Ectodermal cell (in vitro differentiated cells): ENCODE measurements around the gene CANX.

Experiments
- H3K27ac ChIP-seq: 2 replicates; pipeline ENCODE4 v1.7.0; 2013; ENCODE audit warnings: mild to moderate bottlenecking, low read depth, low read length; ENCODE audit not compliant: insufficient read depth, poor library complexity, severe bottlenecking
- H3K27me3 ChIP-seq: 2 replicates; pipeline ENCODE4 v1.7.0; 2013; ENCODE audit warnings: mild to moderate bottlenecking, low read length; ENCODE audit not compliant: insufficient read depth, control insufficient read depth, poor library complexity, severe bottlenecking
- H3K36me3 ChIP-seq: one replicate; pipeline ENCODE4 v1.7.0; 2013; ENCODE audit warnings: low read length; ENCODE audit not compliant: control insufficient read depth, insufficient read depth
- H3K4me1 ChIP-seq: one replicate; pipeline ENCODE4 v1.7.0; 2013; ENCODE audit warnings: low read length; ENCODE audit not compliant: control insufficient read depth, insufficient read depth
- H3K4me3 ChIP-seq: 2 replicates; pipeline ENCODE4 v1.7.0; 2013; ENCODE audit warnings: low read depth, low read length, control low read depth; ENCODE audit not compliant: insufficient read depth
- H3K9me3 ChIP-seq: 2 replicates; pipeline ENCODE4 v1.7.0; 2013; ENCODE audit warnings: mild to moderate bottlenecking, low read length, moderate library complexity; ENCODE audit not compliant: control insufficient read depth
- WGBS, 2 experiments: methylation state at CpG; one replicate each; pipeline ENCODE4 v1.1.7; 2013; ENCODE audit warnings: missing lambda C conversion rate in 2 of 2; 5-methylcytosine and 5-hydroxymethylcytosine counted together

CANX gene

GRCh38 chr5:179765400-179765799, 66.6 kb downstream of the CANX start:
- no peak overlapping the region for H3K27ac ChIP-seq
- H3K4me1 ChIP-seq = peaks cover 5% of the 10 kb centered on the region
- no peak overlapping the region for H3K4me3 ChIP-seq
- H3K9me3 ChIP-seq = no peaks in the 10 kb centered on the region
- 93% methylated on average over 13 of the region's 13 CpGs for WGBS, 2 experiments
- H3K27me3 ChIP-seq = no peaks in the 10 kb centered on the region
- peaks cover 37% of the 10 kb centered on the region for H3K36me3 ChIP-seq

- peaks cover 40% of the 10 kb centered on the region for H3K36me3 ChIP-seq
- H3K4me3 ChIP-seq = no peak overlapping the region
- H3K27me3 ChIP-seq = no peaks in the 10 kb centered on the region
- H3K27ac ChIP-seq = no peak overlapping the region
- 93 to 94% methylated on average over 20 of the region's 20 CpGs for WGBS, 2 experiments
- H3K4me1 ChIP-seq = peaks cover 5% of the 10 kb centered on the region
- no peaks in the 10 kb centered on the region for H3K9me3 ChIP-seq
Observed at GRCh38 chr5:179766021-179766725, 67.4 kb downstream of the CANX start.

GRCh38 chr5:179766726-179767455, 68.1 kb downstream of the CANX start:
- no peaks in the 10 kb centered on the region for H3K27me3 ChIP-seq
- no peaks in the 10 kb centered on the region for H3K9me3 ChIP-seq
- WGBS, 2 experiments = 92 to 93% methylated on average over 12 of the region's 12 CpGs
- no peak overlapping the region for H3K27ac ChIP-seq
- H3K4me1 ChIP-seq = peaks cover 5% of the 10 kb centered on the region
- H3K36me3 ChIP-seq = peaks cover 47% of the 10 kb centered on the region
- no peak overlapping the region for H3K4me3 ChIP-seq

- H3K36me3 ChIP-seq = peaks cover 55% of the 10 kb centered on the region
- 91 to 92% methylated on average over 8 to 9 of the region's 9 CpGs for WGBS, 2 experiments
- peaks cover 5% of the 10 kb centered on the region for H3K4me1 ChIP-seq
- H3K9me3 ChIP-seq = no peaks in the 10 kb centered on the region
- no peak overlapping the region for H3K4me3 ChIP-seq
- H3K27ac ChIP-seq = no peak overlapping the region
- H3K27me3 ChIP-seq = no peaks in the 10 kb centered on the region
Observed at GRCh38 chr5:179767496-179768100, 68.8 kb downstream of the CANX start.

- no peak overlapping the region for H3K4me3 ChIP-seq
- peaks cover 62% of the 10 kb centered on the region for H3K36me3 ChIP-seq
- no peaks in the 10 kb centered on the region for H3K27me3 ChIP-seq
- H3K4me1 ChIP-seq = peaks cover 2% of the 10 kb centered on the region
- H3K9me3 ChIP-seq = no peaks in the 10 kb centered on the region
- H3K27ac ChIP-seq = no peak overlapping the region
- 92 to 94% methylated on average over 18 of the region's 18 CpGs for WGBS, 2 experiments
Observed at GRCh38 chr5:179768326-179769085, 69.7 kb downstream of the CANX start.

GRCh38 chr5:179769271-179769670, 70.5 kb downstream of the CANX start:
- no peaks in the 10 kb centered on the region for H3K27me3 ChIP-seq
- peaks cover 69% of the 10 kb centered on the region for H3K36me3 ChIP-seq
- no peaks in the 10 kb centered on the region for H3K4me1 ChIP-seq
- H3K9me3 ChIP-seq = no peaks in the 10 kb centered on the region
- H3K4me3 ChIP-seq = no peak overlapping the region
- H3K27ac ChIP-seq = no peak overlapping the region
- WGBS, 2 experiments = 94% methylated on average over 6 of the region's 6 CpGs

- no peak overlapping the region for H3K4me3 ChIP-seq
- peaks cover 75% of the 10 kb centered on the region for H3K36me3 ChIP-seq
Observed at GRCh38 chr5:179769796-179770195, 71.0 kb downstream of the CANX start.

GRCh38 chr5:179771311-179771895, 72.6 kb downstream of the CANX start:
- Histone ChIP-seq H3K4me1 (no peaks in the 10 kb centered on the region), H3K27ac (no peak overlapping the region), H3K4me3 (no peak overlapping the region), H3K36me3 (peaks cover 71% of the 10 kb centered on the region), H3K27me3 (no peaks in the 10 kb centered on the region), H3K9me3 (no peaks in the 10 kb centered on the region)
- WGBS, 2 experiments = 92 to 96% methylated on average over 4 of the region's 4 CpGs

More at GRCh38 chr5:179769796-179770195, 71.0 kb downstream of the CANX start:
- H3K27me3 ChIP-seq = no peaks in the 10 kb centered on the region
- WGBS, 2 experiments = 94 to 97% methylated on average over 5 of the region's 5 CpGs
- H3K9me3 ChIP-seq = no peaks in the 10 kb centered on the region
- H3K4me1 ChIP-seq = no peaks in the 10 kb centered on the region
- no peak overlapping the region for H3K27ac ChIP-seq

GRCh38 chr5:179772351-179772750, 73.6 kb downstream of the CANX start:
- H3K4me3 ChIP-seq = no peak overlapping the region
- H3K36me3 ChIP-seq = peaks cover 66% of the 10 kb centered on the region
- no peaks in the 10 kb centered on the region for H3K9me3 ChIP-seq
- WGBS, 2 experiments = 91 to 95% methylated on average over 5 to 6 of the region's 6 CpGs
- no peaks in the 10 kb centered on the region for H3K4me1 ChIP-seq
- no peak overlapping the region for H3K27ac ChIP-seq
- no peaks in the 10 kb centered on the region for H3K27me3 ChIP-seq
